Medulla oblongata (tissue), 1 donor: ENCODE results near the gene B4GALNT1.

ENCODE experiments used
- DNase-seq: peaks from one replicate; pipeline ENCODE4 v3.0.0-alpha.2; 2015; ENCODE audit errors: extremely low spot score

The B4GALNT1 gene

GRCh38 chr12:57585156-57585555 is 47.8 kb downstream of the B4GALNT1 start:
- DNase-seq, result no peak

DNA sequence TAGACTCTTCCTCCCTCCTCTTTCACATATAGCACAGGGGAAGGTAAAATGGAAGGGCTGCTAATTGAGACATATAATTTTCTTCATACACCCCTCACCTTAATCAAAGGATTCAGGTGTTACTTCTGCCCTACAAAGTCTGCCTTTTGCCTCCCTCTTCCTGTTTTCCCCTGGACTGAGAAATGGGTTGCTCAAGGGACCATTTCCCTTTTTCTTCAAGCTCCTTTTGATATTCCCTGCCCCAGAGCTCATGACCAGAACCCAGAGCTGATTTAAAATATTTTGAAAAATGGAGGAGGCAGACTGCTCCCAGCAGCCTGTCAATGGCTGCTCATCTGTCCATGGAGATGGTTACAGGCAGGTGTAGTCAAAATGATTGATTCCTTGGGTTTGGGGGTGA is 48.3 kb downstream of the B4GALNT1 start:
- peak; percentile 17 for DNase-seq

- DNase-seq, result no peak
These were observed 49.0 kb downstream of the B4GALNT1 start for GRCh38 chr12:57584050-57584449.

GRCh38 chr12:57583008-57583831 is 49.8 kb downstream of the B4GALNT1 start:
- DNase-seq, result peak; percentile 87

GRCh38 chr12:57582440-57582839 is 50.6 kb downstream of the B4GALNT1 start:
- DNase-seq, result no peak

DNA sequence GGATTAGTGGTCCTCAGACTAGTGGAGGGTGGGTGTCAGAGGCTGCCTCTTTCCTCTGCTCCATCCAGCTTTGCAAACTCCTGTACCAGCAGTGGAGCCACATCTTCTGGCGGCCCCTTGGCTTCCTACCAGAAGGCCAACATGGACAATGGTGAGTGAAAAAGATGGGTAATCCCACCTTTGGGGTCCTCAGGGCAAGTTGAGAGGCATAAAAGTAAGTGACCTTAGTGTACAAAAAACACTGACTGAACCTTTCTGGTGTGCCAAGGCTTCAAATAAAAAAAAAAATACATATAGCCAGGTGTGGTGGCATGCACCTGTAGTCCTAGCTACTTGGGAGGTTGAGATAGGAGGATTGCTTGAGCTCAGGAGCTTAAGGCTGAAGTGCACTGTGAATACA is 51.2 kb downstream of the B4GALNT1 start:
- no peak for DNase-seq

- no peak for DNase-seq
These were observed 52.6 kb downstream of the B4GALNT1 start for GRCh38 chr12:57580466-57580795.

DNA sequence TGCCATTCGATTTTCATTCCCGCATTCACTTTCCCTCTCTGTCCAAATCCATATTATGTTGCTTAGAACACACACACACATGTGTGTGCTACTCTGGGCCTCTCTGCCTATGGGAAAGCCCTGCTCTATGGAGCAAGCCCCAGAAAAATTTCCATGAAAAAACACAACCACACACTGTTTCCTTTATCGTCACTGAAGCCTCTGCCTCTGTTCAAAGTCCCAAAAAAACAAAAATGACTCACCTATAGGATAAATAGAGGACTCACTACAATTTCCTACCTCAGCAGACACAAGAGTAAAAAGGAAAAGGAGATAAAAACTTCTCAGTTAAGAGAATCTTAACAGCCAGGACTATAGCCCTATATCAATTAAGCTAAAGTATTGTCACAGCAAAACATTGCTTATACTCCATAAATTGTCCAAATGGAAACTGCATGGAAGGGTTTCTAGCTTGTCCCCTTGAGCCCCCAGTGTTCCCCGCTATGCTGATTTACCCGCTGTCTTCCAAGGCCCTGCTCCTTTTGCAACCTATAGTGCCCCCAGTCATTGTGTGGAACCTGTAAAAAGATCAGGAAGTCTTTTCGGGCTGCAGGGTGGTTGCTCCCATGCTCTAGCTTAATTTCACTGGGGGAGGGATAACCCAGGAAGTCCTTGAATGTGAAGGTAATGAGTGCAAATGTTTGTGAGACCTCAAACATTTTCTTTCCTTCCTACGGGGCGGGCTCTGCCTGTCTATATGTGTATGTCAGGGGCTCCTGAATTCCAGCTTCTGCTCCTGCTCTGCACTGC is 53.1 kb downstream of the B4GALNT1 start:
- no peak for DNase-seq

DNA sequence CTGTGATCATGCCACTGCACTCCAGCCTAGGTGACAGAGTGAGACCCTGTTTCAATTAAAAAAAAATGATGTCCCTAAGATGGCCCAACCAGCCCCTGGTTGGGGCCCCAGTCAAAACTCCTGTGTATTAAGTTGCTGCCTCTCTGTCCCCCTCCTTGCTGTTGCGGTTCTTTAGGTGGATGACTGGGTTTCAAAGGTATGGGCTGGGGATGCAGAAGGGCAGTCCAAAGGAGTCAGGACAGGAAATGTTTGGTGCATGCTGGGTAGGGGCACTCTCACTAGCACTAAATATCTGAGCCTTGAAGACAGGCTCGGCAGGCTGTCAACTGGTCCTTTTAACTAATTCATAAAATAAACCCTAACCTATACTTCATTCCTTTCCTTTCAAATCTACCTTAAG is 54.0 kb downstream of the B4GALNT1 start:
- no peak for DNase-seq

GRCh38 chr12:57577981-57578758 is 54.8 kb downstream of the B4GALNT1 start:
- DNase-seq, result no peak

DNA sequence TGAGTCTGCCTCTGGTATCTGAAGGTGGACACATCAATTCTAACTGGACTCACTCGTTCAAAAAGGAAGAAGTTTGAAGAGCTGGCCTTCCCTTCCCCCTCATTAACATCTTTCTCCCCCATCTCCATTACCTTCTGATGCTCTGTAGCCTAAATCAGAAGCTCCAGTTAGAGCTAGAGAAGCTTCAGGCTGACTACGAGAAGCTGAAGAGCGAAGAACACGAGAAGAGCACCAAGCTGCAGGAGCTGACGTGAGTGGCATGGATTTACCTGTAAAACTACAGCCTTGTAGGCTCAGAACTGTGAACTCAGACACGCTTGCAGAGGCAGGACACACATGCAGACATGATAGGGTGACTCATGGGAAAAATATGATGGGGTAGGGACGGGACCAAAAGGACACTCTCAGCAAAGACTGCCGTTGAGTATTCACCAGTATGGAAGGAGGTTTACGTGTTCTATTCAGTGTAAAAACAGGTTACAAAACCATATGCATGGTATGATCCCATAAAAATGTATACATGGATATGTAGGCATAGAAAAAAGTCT is 56.3 kb downstream of the B4GALNT1 start:
- DNase-seq, result no peak
